ENCODE measurements around the gene WDR37.

GRCh38 chr10:1094112-1095057 is 38.2 kb downstream of the WDR37 start:
- TF ChIP-seq CTCF (optimal IDR thresholded peaks at IDR 0.05 in 1 of 3, IDR thresholded peaks at IDR 0.05 in 1 of 3, conservative IDR thresholded peaks at IDR 0.05 in 1 of 3; ENCODE audit: extremely low read depth in 1 of 3, insufficient read depth in 2 of 3, low read length in 3 of 3), result no peak
- no peak for TF ChIP-seq EZH2 (IDR thresholded peaks at IDR 0.05; ENCODE audit: low read length)
